Astrocyte (in vitro differentiated cells and primary cell): ENCODE data around the gene LBHD1. TPM values are rescaled to one million over a fixed set of nuclear protein-coding genes. Genes with fewer than 3 reads are reported as not detected.

ENCODE experiments used
- DNase-seq: peaks from one replicate; pipeline ENCODE4 v3.0.0-alpha.2; 2010; ENCODE audit warnings: low read depth
- FAIRE-seq: peaks from 2 replicates; lab custom pipeline; 2011; peaks lifted over from hg19 to GRCh38; lab: Jason Lieb, UNC
- H2AFZ ChIP-seq: 2 replicates; pipeline ENCODE4 v1.6.0; 2012; ENCODE audit warnings: low read depth, low read length, inconsistent platforms
- H3K27ac ChIP-seq: 2 replicates; pipeline ENCODE4 v1.5.1; 2011; ENCODE audit warnings: low read depth, low read length, inconsistent platforms
- H3K27me3 ChIP-seq: 2 replicates; pipeline ENCODE4 v1.6.0; 2011; ENCODE audit warnings: low read length, inconsistent platforms; ENCODE audit not compliant: insufficient read depth
- H3K36me3 ChIP-seq: 2 replicates; pipeline ENCODE4 v1.5.1; 2011; ENCODE audit warnings: low read length, inconsistent platforms; ENCODE audit not compliant: insufficient read depth
- H3K4me1 ChIP-seq: 2 replicates; pipeline ENCODE4 v1.5.1; 2011; ENCODE audit warnings: low read length, inconsistent platforms; ENCODE audit not compliant: insufficient read depth
- H3K4me2 ChIP-seq: 2 replicates; pipeline ENCODE4 v1.6.0; 2012; ENCODE audit warnings: low read length, inconsistent platforms
- H3K4me3 ChIP-seq: 2 replicates; pipeline ENCODE4 v1.5.1; 2011; ENCODE audit warnings: low read depth, mild to moderate bottlenecking, low read length, inconsistent platforms; ENCODE audit not compliant: insufficient read depth
- H3K79me2 ChIP-seq: 2 replicates; pipeline ENCODE4 v1.6.0; 2012; ENCODE audit warnings: mild to moderate bottlenecking, low read length, inconsistent platforms; ENCODE audit not compliant: insufficient read depth
- H3K9ac ChIP-seq: 2 replicates; pipeline ENCODE4 v1.6.0; 2012; ENCODE audit warnings: mild to moderate bottlenecking, low read length, inconsistent platforms
- H3K9me3 ChIP-seq: 2 replicates; pipeline ENCODE4 v1.5.1; 2012; ENCODE audit warnings: low read depth, mild to moderate bottlenecking, low read length, inconsistent platforms; ENCODE audit not compliant: insufficient read depth
- H4K20me1 ChIP-seq: 2 replicates; pipeline ENCODE4 v1.6.0; 2012; ENCODE audit warnings: low read length, inconsistent platforms; ENCODE audit not compliant: insufficient read depth
- H3K27ac Mint-ChIP-seq: one replicate; pipeline ENCODE4 v1.8.0; 2021; ENCODE audit warnings: mild to moderate bottlenecking, mixed read lengths; ENCODE audit not compliant: unreplicated experiment
- H3K27me3 Mint-ChIP-seq: one replicate; pipeline ENCODE4 v1.8.0; 2021; ENCODE audit warnings: low read depth, mixed read lengths; ENCODE audit not compliant: unreplicated experiment
- H3K36me3 Mint-ChIP-seq: one replicate; pipeline ENCODE4 v1.8.0; 2021; ENCODE audit warnings: low read depth, mixed read lengths; ENCODE audit not compliant: unreplicated experiment
- H3K4me1 Mint-ChIP-seq: one replicate; pipeline ENCODE4 v1.8.0; 2021; ENCODE audit warnings: low read depth, mixed read lengths; ENCODE audit not compliant: unreplicated experiment
- H3K4me3 Mint-ChIP-seq: one replicate; pipeline ENCODE4 v1.8.0; 2021; ENCODE audit warnings: mild to moderate bottlenecking, moderate library complexity, mixed read lengths; ENCODE audit not compliant: unreplicated experiment
- H3K9me3 Mint-ChIP-seq: one replicate; pipeline ENCODE4 v1.8.0; 2021; ENCODE audit warnings: mild to moderate bottlenecking, mixed read lengths; ENCODE audit not compliant: unreplicated experiment
- EZH2 ChIP-seq: IDR thresholded peaks from 2 replicates; pipeline ENCODE4 v1.6.1; 2012; ENCODE audit warnings: mild to moderate bottlenecking, low read length, inconsistent platforms; ENCODE audit not compliant: insufficient read depth
- total RNA-seq: library from RNA; stranded (reverse); gene quantifications from 2 replicates; pipeline ENCODE4 v1.2.1, GENCODE V29; 2021
- TF ChIP-seq, protein P1 (sequence below): IDR thresholded peaks from 2 replicates; pipeline ENCODE4 v1.5.1; 2011; ENCODE audit warnings: low read depth, mild to moderate bottlenecking, inconsistent platforms, low read length, moderate library complexity; ENCODE audit not compliant: insufficient read depth

Gene LBHD1
- total RNA-seq, 1 donor from 2014 or later = 8.0 TPM

- H3K4me3 Mint-ChIP-seq = no peak overlapping the region
- FAIRE-seq (no peak), DNase-seq (no peak)
- no peaks in the 10 kb centered on the region for H3K27me3 Mint-ChIP-seq
- TF ChIP-seq, protein P1, sequence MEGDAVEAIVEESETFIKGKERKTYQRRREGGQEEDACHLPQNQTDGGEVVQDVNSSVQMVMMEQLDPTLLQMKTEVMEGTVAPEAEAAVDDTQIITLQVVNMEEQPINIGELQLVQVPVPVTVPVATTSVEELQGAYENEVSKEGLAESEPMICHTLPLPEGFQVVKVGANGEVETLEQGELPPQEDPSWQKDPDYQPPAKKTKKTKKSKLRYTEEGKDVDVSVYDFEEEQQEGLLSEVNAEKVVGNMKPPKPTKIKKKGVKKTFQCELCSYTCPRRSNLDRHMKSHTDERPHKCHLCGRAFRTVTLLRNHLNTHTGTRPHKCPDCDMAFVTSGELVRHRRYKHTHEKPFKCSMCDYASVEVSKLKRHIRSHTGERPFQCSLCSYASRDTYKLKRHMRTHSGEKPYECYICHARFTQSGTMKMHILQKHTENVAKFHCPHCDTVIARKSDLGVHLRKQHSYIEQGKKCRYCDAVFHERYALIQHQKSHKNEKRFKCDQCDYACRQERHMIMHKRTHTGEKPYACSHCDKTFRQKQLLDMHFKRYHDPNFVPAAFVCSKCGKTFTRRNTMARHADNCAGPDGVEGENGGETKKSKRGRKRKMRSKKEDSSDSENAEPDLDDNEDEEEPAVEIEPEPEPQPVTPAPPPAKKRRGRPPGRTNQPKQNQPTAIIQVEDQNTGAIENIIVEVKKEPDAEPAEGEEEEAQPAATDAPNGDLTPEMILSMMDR = no peak
- no peak for TF ChIP-seq EZH2
- H3K9me3 Mint-ChIP-seq = no peaks in the 10 kb centered on the region
- Histone ChIP-seq H3K27me3 (no peaks in the 10 kb centered on the region), H3K27ac (no peak overlapping the region), H3K4me2 (no peak overlapping the region), H2AFZ (no peak overlapping the region), H3K79me2 (no peaks in the 10 kb centered on the region), H4K20me1 (peaks cover 15% of the 10 kb centered on the region), H3K4me3 (no peak overlapping the region), H3K36me3 (peaks cover 62% of the 10 kb centered on the region), H3K4me1 (no peaks in the 10 kb centered on the region), H3K9ac (no peak overlapping the region), H3K9me3 (no peaks in the 10 kb centered on the region)
- no peaks in the 10 kb centered on the region for H3K4me1 Mint-ChIP-seq
- peaks cover 27% of the 10 kb centered on the region for H3K36me3 Mint-ChIP-seq
- H3K27ac Mint-ChIP-seq = no peak overlapping the region
Observed at GRCh38 chr11:62627713-62628112, 44.4 kb downstream of the LBHD1 start.

- no peak overlapping the region for H3K4me3 ChIP-seq
- peaks cover 8% of the 10 kb centered on the region for H3K4me1 Mint-ChIP-seq
- peak overlapping the region; percentile 41 for H3K27ac ChIP-seq
- peaks cover 12% of the 10 kb centered on the region for H3K4me1 ChIP-seq
- no peak for TF ChIP-seq EZH2
- TF ChIP-seq, protein P1 = no peak
- H3K9me3 Mint-ChIP-seq = no peaks in the 10 kb centered on the region
- DNase-seq (no peak), FAIRE-seq (no peak)
- H3K27me3 Mint-ChIP-seq = no peaks in the 10 kb centered on the region
- H3K27me3 ChIP-seq = no peaks in the 10 kb centered on the region
- no peaks in the 10 kb centered on the region for H4K20me1 ChIP-seq
- peak overlapping the region; percentile 94 for H3K27ac Mint-ChIP-seq
- H3K4me2 ChIP-seq = peak overlapping the region; percentile 93
- no peaks in the 10 kb centered on the region for H3K9me3 ChIP-seq
- peaks cover 23% of the 10 kb centered on the region for H3K36me3 ChIP-seq
- H3K36me3 Mint-ChIP-seq = peaks cover 9% of the 10 kb centered on the region
- H3K79me2 ChIP-seq = peaks cover 14% of the 10 kb centered on the region
- H3K4me3 Mint-ChIP-seq = peak overlapping the region; percentile 69
- peak overlapping the region; percentile 44 for H2AFZ ChIP-seq
- peak overlapping the region; percentile 39 for H3K9ac ChIP-seq
Observed at GRCh38 chr11:62622476-62623089, 49.5 kb downstream of the LBHD1 start.
